NCI-H774 (cell line): ENCODE measurements around the gene TUBGCP6.

ENCODE experiments used
- DNase-seq: peaks from one replicate; lab custom pipeline; 2025; lab: John Stamatoyannopoulos, UW

TUBGCP6 gene

DNA sequence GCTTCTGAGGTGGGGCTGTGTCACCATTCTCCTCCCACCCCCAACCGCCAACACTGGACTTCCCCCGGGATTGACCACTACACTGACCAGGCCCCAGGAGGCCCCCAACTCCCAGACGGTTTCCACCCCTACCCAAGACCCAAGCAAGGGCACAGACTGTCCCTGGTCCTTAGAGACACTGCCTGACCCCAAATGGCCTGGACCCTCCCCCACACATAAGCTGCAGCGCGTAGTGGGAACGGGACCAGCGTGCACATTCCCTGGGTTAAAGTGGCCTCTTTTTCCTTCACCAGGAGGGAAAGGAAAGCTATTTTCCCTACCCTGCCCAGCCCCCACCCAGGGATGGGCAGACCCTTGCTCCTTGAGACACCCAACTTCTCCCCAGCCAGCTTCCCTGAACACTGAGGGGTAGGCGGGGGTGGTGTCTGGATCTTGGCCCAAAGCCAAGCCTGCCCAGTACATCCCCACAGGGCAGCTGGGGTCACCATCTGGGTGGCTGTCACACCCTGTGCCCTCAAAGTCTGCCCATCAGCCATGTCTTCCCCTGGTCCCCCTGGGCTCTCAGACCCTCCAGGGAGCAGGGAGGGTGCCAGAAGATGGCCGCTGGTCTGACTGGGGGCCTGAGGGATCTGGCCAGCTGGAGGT, 18.3 kb upstream of the TUBGCP6 start:
- DNase-seq, result no peak

DNA sequence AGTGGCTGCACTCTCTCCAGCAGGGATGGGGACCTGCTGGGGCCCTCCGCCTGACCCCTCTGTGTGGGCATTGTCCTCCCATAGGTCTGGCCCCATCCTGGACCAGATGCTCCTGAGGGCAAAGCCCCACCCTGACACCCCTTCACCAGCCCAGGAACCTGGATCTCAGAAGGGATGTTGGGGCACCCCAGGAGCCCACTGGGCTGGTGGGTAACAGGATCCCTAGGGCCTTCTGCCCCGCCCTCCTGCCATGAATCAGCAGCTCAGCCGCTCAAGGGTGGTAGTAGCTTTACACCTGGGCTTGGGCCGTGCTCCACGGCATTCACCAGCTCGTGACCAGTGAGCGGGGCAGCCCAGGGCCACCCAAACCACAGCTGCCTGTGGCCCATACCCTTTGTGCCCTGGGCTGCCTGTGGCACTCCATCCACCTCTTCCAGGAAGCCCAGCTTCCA, 17.7 kb upstream of the TUBGCP6 start:
- no peak for DNase-seq

DNA sequence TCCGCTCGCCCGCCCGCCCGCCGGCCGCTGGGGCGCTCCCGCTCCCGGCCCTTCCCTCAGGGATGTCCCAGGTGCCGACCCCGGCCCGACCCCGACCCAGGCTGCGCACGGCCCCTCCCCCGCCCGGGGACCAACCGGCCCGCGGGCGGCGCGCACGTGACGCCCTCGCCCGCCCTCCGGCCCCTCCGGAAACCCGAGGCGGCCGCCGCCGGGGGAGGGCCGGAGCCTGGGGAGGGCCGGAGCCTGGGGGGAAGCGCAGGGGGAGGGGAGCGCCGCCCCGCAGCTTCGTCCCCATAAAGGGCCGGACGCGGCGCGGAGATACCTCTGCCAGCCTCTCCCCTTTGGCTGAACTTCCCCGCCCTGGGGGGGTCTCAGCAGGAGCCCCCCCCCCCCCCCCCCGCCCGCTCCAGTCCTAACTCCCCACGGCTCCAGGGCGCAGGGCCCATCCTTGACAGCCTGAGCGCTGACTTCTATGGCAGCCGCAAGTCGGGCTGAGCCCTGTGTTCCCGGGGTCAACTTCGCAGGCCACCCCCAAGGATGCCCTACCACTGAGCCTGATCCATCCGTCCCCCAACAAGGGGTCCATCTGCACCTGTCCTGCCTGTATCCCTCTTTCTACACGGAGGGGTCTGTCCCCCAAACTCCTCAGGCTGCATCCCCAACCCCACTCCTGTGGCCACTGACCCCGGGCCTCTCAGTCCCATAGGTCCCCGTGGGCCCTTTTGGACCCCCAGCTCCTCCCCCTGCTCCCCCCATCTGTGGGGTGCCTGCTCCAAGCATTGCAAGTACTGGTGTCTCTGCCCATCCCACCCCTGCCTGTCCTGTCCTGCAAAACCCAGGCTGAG, 17.0 kb upstream of the TUBGCP6 start, which contains the start of gene MAPK12:
Gene MAPK12, minus strand, starts transcription at position 69 of the 845 bp plus-strand sequence. CDS start 174 bp downstream, outside the sequence.
- no peak for DNase-seq

DNA sequence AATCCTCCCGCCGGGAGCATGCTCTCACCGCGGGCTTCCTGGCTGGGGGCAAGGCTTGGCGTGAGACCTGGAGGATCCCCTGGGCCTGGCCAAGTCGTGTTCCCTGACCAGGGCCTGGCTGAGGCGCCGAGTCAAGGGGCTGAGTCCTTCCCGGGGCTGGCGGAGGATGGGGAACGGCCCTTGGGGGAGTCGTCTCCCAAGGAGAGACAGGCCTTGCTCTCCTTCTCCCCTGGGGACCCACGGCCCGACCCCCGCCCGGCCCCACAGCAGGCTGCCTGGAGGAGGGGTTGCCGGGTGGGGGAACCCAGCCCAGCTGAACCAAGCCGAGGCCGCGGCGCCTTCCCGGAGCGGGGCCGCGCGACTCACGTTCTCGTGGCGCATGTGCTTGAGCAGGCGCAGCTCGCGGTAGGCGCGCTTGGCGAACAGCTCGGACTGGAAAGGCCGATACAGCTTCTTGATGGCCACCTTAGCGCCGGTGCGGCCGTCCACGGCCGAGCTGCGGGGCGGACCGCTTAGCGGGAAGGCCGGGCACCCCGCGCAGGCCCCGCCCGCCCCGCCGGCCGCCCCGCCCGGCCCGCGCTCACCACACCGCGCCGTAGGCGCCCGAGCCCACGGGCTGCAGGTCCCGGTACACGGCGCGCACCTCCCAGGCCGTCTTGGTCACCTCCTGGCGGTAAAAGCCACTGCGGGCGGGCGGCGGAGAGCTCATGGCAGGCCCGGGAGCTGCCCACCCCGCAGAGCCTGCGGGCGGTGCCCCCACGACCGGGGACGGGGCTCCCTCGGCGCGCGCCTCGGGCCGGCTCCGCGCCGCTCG, 16.2 kb upstream of the TUBGCP6 start:
- no peak for DNase-seq

DNA sequence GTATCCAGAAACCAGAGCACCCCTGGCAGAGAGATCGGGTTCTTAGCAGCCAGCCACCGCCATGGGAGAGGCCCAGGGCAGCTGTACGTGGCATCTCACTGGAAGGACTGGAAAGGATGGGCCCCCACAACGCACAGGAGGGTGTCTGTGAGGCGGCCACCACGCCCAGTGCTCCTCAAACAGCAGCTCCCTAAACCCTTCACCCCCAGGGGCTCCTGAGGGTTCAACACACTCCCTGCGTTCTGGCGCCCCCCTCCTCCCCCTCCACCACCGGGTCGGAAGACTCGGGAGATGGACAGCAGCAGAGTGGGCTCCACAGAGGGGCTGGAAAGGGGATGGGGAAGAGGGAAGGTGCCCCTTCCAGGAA, 15.6 kb upstream of the TUBGCP6 start:
- no peak for DNase-seq

DNA sequence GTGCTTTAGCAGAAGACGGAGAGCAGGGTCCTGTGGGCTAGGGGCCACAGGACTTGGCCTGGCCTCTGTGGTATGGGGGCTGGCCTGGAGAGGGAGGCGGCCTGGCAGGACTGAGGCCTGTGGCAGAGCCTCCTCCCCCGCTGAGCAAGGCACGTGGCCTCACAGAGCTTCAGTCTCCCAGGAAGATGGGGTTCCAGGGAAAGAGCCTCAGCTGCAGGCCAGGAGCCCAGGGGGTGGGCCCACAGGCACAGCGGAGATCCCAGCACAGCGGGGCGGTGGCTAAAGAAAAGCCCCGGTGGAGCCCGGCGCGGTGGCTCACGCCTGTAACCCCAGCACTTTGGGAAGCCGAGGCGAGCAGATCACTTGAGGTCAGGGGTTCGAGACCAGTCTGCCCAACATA, 14.5 kb upstream of the TUBGCP6 start:
- no peak for DNase-seq

DNA sequence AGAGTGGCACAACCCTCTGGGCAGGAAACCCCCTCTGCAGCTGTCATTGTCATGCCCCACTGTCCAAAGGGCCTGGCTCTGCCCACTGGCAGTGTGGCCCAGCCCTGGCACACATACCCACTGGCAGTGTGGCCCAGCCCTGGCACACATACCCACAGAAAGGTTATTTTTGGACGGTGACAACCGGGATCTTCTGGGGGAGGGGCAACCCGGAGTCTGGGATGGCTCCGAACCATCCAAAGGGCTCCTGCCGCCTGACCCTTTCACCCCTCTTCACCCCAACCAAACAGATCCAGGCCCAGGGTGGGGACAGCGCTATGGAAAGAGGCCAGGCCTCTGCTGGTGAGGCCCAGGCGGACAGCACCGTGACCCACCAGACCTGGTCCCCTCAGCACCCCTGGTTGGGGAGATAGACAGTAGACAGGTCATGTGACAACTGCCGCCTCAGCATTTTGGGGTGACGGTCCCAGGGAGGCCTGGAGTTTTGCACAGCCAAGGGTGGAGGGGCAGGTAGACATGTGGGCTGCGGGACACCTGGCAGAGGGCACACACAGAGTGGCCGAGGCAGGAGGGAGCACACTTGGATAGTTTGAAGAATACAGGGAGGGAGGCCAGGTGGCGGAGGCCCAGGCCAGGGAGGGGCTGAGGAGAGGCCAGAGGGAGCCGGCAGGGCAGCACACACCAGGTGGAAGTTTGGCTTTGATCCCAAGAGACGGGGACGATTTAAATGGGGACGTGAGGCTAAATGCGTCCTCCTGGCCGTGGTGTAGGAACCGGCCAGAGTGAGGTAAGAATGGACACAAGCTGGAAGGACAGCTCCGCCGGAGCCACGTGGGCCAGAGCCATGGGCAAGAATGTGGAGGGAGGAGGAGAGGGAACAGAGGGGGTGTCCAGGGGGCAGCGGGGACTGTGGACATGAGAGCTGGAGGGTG, 13.8 kb upstream of the TUBGCP6 start:
- no peak for DNase-seq

DNA sequence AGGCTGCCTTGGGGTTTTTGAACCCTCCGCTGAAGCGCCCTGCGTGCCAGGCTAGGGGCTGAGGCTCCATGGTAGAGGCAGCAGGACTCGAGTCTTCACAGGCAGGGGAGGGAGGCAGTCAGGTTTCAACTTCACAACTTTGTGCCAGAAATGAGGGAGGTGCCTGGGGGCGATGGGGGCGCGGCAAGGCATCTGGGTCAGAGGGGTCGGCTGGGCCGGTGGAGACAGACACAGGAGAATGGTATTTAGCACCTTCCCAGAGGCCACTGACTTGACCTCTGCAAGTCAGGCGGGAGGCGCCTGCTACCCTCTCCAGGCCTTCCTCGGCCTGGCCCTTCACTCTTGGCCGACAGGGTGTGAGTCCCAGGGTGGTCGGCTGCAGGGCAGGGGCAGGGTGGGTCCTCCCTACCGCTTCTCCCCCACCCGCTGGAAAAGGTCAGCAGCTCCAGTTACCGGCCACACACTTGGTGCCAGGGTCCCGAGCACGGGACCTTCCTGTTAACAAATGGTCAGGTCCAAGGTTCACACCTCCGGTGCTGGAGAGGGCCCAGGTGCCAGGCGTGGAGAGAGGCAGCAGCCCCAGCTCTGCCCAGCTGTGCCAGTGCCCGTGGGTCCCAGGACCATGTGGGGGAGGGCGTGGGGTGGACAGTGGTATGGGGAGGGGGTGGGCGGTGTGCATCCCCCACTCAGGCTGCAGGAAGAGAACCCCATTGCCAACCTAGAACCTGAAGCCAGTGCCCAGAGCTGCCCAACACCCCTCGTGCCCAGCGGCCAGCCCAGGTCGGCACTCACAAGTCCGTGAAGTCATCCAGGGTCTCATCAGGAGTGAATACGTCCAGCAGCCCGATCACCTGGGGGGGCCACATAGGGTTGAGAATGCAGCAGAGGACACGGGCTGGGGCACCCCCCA, 12.9 kb upstream of the TUBGCP6 start:
- no peak for DNase-seq

DNA sequence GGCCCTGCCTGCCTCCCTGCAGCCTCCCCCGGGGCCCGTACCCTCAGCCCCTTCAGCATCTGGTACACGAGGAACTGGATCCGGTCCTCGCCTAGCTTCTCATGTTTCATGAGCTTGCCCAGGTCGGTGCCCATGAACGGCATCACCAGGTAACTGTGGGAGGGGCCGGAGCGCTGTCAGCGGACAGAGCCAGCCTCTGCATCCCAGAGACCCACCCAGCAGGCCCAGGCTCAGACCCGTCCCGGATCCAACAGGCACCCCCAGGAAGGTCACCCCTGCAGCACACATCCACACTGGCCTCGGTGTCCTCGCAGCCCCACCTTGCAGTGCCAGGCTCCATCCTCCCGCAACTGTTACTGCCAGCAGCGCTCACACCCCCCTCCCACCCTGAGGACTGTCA, 12.2 kb upstream of the TUBGCP6 start:
- DNase-seq, result no peak

DNA sequence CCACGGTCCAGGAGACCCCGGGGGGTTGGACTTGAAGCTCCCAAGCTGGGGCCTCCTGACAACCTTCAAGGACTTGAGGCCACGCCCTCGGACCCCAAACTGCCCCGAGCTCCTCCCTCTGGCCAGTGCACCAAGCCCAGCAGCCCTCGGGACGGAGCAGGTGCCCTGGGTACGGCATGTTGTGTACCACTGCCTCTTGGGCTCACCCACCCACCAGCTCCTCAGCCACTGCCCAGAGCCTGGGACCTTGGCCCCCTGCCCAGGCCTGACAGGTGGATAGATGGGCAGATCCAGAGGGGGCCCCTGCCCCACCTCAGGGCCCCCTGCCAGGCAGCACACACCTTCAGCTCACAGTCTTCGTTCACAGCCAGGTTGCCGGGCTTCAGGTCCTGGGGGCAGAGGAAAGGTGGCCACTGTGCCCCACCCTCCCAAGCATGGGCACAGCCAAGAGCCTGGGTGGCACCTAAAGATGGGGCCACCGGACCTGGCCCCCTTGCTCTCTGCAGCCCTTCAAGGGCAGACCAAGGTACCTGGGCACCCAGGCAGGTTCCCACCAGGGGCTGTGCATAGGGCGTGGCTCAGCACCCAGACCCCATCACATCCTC, 11.5 kb upstream of the TUBGCP6 start:
- DNase-seq, result no peak

DNA sequence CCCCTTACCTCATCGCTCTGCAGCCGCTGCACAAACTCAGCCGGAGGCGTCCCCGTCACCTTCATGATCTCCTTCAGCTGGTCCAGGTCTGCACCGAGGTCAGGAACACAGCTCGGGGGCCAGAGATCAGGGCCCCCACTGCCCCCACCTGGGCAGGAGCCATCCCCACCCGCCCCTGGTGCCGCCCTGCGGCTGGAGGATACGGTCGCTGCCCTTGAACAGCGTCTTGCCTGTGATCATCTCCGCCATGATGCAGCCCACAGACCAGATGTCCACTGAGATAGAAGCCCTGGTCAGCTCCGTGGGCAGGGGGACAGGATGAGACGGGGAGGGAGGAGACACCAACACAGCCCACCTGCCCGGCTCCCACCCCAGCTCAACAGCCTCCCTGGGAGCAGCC, 10.8 kb upstream of the TUBGCP6 start:
- no peak for DNase-seq

DNA sequence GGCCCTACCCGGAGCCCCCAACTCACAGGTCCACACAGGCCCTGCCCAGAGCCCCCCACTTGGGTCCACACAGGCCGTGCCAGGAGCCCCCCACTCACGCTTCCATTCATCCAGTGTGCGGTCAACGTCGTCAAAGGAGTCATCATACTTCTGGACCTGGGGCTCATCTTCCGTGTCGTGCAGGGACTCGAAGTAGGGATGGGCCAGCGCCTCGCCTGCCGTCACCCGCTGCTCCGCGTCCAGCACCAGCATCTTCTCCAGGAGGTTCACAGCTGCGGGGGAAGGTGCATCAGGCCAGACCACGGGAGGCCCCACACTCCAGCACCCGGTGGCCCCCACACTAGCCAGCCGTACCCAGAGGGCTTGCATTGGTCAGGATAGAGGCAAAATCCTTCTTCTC, 10.3 kb upstream of the TUBGCP6 start:
- DNase-seq, result no peak

DNA sequence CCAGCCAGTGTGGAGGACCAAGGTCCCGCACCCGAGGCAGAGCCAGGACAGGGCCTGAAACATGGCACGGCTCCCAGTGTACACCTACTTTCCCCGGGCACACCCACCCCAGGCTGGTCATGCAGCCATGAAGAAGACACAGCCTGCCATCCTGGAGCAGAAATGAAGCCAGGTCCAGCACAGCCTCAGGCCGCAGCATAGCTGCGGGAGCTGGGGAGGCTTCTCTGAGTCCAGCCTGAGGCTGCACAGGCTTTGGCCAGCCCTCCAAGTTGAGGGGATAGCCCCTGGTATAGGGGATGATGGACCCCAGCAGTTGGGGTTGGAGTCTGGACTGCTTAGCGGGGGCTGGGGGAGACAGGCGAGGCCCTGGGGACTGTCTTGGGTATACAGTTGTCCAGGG, 9.1 kb upstream of the TUBGCP6 start:
- no peak for DNase-seq

DNA sequence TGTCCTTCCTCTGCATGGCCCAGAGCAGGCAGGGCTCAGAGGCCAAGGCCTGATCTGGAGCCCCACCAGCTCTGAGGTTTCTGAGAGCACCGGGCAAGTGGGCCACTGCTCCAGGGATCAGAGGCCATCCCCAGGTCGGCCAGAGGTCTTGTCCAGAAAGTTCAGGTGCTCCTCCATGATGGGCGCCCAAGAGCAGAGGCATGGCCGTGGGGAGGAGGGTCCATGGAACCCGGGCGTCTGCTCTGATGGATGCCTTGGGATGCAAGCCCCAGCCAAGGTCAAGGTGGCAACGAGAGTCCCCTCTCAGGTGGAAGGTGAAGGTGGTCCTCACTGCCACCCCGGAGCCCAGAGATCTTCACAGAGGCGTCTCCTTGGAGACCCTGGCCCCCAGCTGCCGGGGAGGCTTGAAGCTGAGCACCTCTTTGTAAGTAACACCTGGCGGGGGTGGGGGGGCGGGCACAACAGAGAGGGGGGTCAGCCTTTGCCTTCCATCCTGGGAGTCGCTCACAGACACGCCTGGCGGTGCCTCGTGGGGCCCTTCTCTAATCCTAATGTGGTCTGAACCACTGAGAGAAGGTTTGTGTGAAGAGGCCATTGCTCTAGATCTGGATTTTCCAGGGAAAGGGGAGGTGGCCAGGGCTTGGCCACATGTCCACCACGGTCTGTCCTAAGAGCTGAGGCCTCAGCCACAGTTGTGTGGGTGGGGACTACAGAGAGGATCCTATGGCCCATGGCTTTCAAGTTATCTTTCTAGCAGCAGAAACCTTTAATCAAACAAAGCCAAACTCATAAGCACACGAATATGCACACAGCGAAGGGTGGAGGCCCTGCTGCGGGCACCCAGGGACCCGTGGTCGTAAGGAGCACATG, 8.5 kb upstream of the TUBGCP6 start:
- no peak for DNase-seq

DNA sequence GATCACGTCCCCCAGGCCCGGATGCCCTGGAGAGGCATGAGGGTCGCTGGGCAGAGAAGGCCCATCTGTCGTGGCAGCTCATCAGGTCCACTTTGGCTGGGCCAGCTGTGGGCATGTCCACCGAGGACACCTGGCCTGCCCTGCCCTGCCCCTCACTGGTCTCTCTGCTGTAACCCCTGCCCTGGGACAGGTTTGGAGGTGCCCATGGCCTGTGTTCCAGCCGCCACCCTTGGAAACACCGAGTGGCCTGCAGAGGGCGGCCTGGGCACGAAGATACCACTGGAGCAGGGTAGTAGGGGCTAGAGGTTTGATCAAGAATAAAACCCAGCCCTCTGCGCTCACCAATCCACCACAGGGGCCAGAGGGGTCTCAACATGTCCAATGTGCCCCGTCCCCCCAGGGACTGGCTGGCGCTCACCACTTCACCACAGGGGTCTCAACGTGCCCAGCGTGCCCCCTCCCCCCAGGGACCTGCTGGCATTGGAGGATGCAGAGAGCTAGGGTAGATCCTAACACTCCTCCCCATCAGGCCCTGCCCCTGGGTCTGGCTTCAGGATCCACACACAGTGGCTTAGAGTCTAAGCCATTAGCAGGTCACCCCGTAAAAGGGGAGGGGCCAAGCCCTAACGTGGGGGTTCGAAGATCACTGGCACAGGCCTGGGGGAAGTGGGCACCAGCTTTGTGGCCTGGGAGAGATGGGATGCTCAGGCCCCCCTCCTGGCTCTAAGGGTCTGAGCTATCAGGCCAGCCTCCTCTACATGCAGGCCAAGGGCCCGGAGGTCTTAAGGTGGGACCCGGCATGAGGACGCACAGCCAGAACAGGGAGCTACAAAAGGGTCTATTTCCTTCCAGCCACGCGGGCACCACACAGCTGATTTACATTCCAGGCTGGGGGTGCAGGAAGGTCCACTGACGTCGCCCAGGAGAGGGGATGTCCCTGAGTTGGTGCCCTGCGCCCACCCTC, 7.5 kb upstream of the TUBGCP6 start:
- no peak for DNase-seq

DNA sequence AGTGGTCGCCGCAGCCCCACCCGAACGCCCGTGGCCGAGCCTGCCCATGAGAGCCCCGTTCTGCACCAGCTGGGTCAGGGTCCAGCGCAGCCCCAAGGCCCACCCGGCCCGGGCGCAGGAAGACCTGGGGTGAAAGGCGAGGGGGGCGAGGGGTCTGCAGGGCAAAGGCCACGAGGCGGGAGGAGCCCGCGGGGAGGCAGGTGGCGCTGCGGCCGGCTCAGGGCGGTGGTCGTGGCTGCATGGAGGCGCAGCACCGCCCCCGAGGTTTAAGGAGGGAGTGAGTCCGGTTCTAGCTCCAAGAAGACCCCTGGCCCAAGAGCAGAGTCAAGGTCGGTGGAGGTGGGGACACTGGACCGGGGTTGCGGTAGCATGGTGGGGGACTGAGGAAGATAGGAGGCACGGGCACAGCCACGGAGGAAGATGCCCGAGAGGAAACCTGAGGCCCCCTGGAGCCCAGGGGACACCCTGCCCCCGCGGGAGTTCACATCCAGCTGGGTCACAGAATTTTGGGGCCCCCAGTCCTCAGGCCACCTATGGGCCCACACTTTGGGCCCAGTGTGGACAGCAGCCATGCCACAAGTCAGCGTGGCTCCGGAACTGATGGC, 6.8 kb upstream of the TUBGCP6 start:
- DNase-seq, result no peak
